ENCODE data around the gene SLC24A3. TPM values are rescaled to one million over a fixed set of nuclear protein-coding genes. Genes with fewer than 3 reads are reported as not detected.

SLC24A3 gene
- total RNA-seq, 2 experiments from 2014 or later: not detected

DNA sequence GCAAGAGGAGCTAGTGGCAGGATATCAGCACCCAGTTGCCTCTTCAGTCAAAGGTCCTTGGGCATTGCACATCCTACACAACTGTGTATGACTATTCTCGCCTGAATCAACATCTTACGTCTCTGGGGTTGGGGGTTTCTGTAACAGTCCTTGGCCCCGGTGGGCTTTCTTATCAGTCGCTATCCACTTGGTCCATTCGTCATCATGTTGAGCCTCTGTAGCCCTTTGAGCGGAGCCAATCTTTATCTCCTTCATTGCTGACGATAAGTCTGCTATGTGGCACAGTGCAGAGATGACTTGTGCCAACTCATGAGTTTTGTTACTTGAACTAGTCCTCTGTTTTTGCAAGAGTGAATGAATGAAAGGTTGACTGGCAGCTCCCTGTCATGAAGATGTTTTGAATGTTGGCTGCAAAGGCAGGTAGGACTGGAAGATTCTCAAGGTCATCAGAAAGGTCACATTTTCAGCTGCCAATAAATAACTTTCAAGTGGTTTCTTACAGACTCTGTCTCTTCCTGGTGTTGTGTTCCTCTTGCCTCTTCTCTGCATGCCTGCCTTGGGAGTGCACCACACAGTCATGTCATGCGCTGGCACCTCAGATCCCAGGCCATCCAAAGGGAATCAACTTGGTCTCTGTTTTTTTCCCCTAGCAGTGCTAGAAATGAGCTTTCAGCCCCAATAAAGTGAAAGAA is 238.9 kb downstream of the SLC24A3 start:
- Histone ChIP-seq H2AFZ (ENCODE audit: low read length) (no peak overlapping the region), H3K9me2 (ENCODE audit: insufficient read depth, low read length) (no peaks in the 10 kb centered on the region), H3K27ac (ENCODE audit: low read depth, low read length, poor library complexity, severe bottlenecking) (no peak overlapping the region), H3K4me3 (ENCODE audit: low read depth, low read length, poor library complexity, severe bottlenecking) (no peak overlapping the region), H3K9me3 (ENCODE audit: low read length) (no peaks in the 10 kb centered on the region), H3K4me2 (ENCODE audit: low read length) (no peak overlapping the region), H3K4me1 (ENCODE audit: insufficient read depth, low read length, poor library complexity, severe bottlenecking) (no peaks in the 10 kb centered on the region), H3K36me3 (ENCODE audit: insufficient read depth, low read length) (no peaks in the 10 kb centered on the region), H3K79me2 (ENCODE audit: insufficient read depth, low read depth, low read length) (no peaks in the 10 kb centered on the region), H4K20me1 (ENCODE audit: insufficient read depth, low read length) (no peaks in the 10 kb centered on the region)
- ChIA-PET POLR2A (no interaction called here), CTCF (ENCODE audit: unreplicated experiment) (no interaction called here)
- no TSS peak for BruUV-seq (replicated peaks)
- DNase-seq (ENCODE audit: low spot score): no peak
- intact Hi-C loops (cut with micrococcal nuclease; ENCODE audit: unreplicated experiment): no loop called here
- TF ChIP-seq, protein P1, sequence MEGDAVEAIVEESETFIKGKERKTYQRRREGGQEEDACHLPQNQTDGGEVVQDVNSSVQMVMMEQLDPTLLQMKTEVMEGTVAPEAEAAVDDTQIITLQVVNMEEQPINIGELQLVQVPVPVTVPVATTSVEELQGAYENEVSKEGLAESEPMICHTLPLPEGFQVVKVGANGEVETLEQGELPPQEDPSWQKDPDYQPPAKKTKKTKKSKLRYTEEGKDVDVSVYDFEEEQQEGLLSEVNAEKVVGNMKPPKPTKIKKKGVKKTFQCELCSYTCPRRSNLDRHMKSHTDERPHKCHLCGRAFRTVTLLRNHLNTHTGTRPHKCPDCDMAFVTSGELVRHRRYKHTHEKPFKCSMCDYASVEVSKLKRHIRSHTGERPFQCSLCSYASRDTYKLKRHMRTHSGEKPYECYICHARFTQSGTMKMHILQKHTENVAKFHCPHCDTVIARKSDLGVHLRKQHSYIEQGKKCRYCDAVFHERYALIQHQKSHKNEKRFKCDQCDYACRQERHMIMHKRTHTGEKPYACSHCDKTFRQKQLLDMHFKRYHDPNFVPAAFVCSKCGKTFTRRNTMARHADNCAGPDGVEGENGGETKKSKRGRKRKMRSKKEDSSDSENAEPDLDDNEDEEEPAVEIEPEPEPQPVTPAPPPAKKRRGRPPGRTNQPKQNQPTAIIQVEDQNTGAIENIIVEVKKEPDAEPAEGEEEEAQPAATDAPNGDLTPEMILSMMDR (conservative IDR thresholded peaks at IDR 0.05; ENCODE audit: low read length): no peak
- no peak for TF ChIP-seq EZH2phosphoT487 (IDR thresholded peaks at IDR 0.05; ENCODE audit: borderline replicate concordance, low read depth, low read length)

DNA sequence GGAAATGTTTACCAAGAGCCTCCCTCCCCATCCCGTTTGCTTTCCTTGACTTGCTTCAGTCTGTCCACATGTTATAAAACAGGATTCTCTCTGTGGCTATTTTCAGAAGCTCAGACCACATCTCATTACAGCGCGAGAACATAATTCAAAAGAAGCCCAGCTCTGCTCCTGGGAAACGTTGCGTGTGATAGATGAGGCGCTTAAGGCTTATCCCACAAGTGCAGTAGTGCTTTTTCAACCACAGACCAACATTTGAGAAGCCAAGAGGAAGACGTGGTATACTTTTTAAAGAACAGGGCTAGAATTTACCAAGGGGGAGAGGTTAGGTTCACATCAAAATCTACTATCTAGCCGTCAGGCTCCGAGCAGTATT is 239.5 kb downstream of the SLC24A3 start:
- Histone ChIP-seq H3K9me3 (ENCODE audit: low read length) (no peaks in the 10 kb centered on the region), H3K4me3 (ENCODE audit: low read depth, low read length, poor library complexity, severe bottlenecking) (no peak overlapping the region), H3K27ac (ENCODE audit: low read depth, low read length, poor library complexity, severe bottlenecking) (no peak overlapping the region), H2AFZ (ENCODE audit: low read length) (no peak overlapping the region), H3K4me2 (ENCODE audit: low read length) (no peak overlapping the region), H3K79me2 (ENCODE audit: insufficient read depth, low read depth, low read length) (no peaks in the 10 kb centered on the region), H3K36me3 (ENCODE audit: insufficient read depth, low read length) (no peaks in the 10 kb centered on the region), H3K4me1 (ENCODE audit: insufficient read depth, low read length, poor library complexity, severe bottlenecking) (no peaks in the 10 kb centered on the region), H4K20me1 (ENCODE audit: insufficient read depth, low read length) (no peaks in the 10 kb centered on the region), H3K9me2 (ENCODE audit: insufficient read depth, low read length) (no peaks in the 10 kb centered on the region)
- CTCF ChIA-PET (ENCODE audit: unreplicated experiment): no interaction called here
- POLR2A ChIA-PET: no interaction called here
- no TSS peak for BruUV-seq (replicated peaks)
- intact Hi-C loops (cut with micrococcal nuclease; ENCODE audit: unreplicated experiment): no loop called here
- DNase-seq (ENCODE audit: low spot score): no peak
- TF ChIP-seq, protein P1 (conservative IDR thresholded peaks at IDR 0.05; ENCODE audit: low read length): no peak
- TF ChIP-seq EZH2phosphoT487 (IDR thresholded peaks at IDR 0.05; ENCODE audit: borderline replicate concordance, low read depth, low read length): no peak

DNA sequence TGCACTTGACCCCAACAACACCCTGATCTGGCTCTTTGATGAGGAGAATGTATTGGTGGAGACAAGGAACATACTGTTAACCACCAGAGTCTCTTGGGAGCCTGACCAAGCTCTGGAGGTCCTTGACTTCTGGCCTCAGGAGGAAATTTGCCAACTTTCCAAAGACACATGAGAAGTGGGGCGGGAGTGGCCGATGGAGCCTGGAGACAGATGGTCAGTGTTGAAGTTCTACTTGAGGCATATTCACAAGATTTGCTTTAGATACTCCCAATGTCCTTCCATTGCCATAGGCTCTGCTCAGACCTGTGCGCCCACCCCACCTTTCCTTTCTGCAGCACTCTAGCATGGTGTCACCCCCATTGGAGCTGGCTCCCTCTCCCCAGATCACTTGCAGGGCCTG is 241.0 kb downstream of the SLC24A3 start:
- Histone ChIP-seq H3K9me3 (ENCODE audit: low read length) (no peaks in the 10 kb centered on the region), H2AFZ (ENCODE audit: low read length) (no peak overlapping the region), H3K4me2 (ENCODE audit: low read length) (no peak overlapping the region), H3K27ac (ENCODE audit: low read depth, low read length, poor library complexity, severe bottlenecking) (no peak overlapping the region), H3K9me2 (ENCODE audit: insufficient read depth, low read length) (no peaks in the 10 kb centered on the region), H3K4me3 (ENCODE audit: low read depth, low read length, poor library complexity, severe bottlenecking) (no peak overlapping the region), H3K36me3 (ENCODE audit: insufficient read depth, low read length) (no peaks in the 10 kb centered on the region), H3K79me2 (ENCODE audit: insufficient read depth, low read depth, low read length) (no peaks in the 10 kb centered on the region), H3K4me1 (ENCODE audit: insufficient read depth, low read length, poor library complexity, severe bottlenecking) (no peaks in the 10 kb centered on the region), H4K20me1 (ENCODE audit: insufficient read depth, low read length) (no peaks in the 10 kb centered on the region)
- ChIA-PET CTCF (ENCODE audit: unreplicated experiment) (no interaction called here), POLR2A (no interaction called here)
- no peak for TF ChIP-seq EZH2phosphoT487 (IDR thresholded peaks at IDR 0.05; ENCODE audit: borderline replicate concordance, low read depth, low read length)
- TF ChIP-seq, protein P1 (conservative IDR thresholded peaks at IDR 0.05; ENCODE audit: low read length): no peak
- DNase-seq (ENCODE audit: low spot score): no peak
- intact Hi-C loops (cut with micrococcal nuclease; ENCODE audit: unreplicated experiment): no loop called here
- no TSS peak for BruUV-seq (replicated peaks)

All from OCI-LY7 (cell line).